RPMI8226 (cell line): Measurements from ENCODE around the gene TMEM178A.

ENCODE experiments used
- DNase-seq: peaks from one replicate; pipeline ENCODE4 v3.0.0-alpha.2; 2015

The TMEM178A gene

GRCh38 chr2:39682066-39682692, 16.5 kb downstream of the TMEM178A start:
- DNase-seq, result no peak

- no peak for DNase-seq
These were observed 17.4 kb downstream of the TMEM178A start for GRCh38 chr2:39683022-39683699.

- DNase-seq, result no peak
These were observed 18.7 kb downstream of the TMEM178A start for GRCh38 chr2:39684464-39684863.

GRCh38 chr2:39685126-39685525, 19.4 kb downstream of the TMEM178A start:
- DNase-seq, result no peak

- DNase-seq, result no peak
These were observed 20.7 kb downstream of the TMEM178A start for GRCh38 chr2:39686456-39686855.

- DNase-seq, result no peak
These were observed 22.5 kb downstream of the TMEM178A start for GRCh38 chr2:39688181-39688580.

- no peak for DNase-seq
These were observed 23.6 kb downstream of the TMEM178A start for GRCh38 chr2:39689272-39689841.

- no peak for DNase-seq
These were observed 24.2 kb downstream of the TMEM178A start for GRCh38 chr2:39689876-39690275.

- DNase-seq, result no peak
These were observed 27.5 kb downstream of the TMEM178A start for GRCh38 chr2:39693245-39693644.

GRCh38 chr2:39696101-39696553, 30.4 kb downstream of the TMEM178A start:
- no peak for DNase-seq

GRCh38 chr2:39696838-39697237, 31.1 kb downstream of the TMEM178A start:
- no peak for DNase-seq

GRCh38 chr2:39697454-39697853, 31.7 kb downstream of the TMEM178A start:
- no peak for DNase-seq

- no peak for DNase-seq
These were observed 35.4 kb downstream of the TMEM178A start for GRCh38 chr2:39701137-39701536.

- DNase-seq, result no peak
These were observed 37.6 kb downstream of the TMEM178A start for GRCh38 chr2:39703181-39703872.

- DNase-seq, result no peak
These were observed 38.8 kb downstream of the TMEM178A start for GRCh38 chr2:39704540-39704939.

- no peak for DNase-seq
These were observed 39.9 kb downstream of the TMEM178A start for GRCh38 chr2:39705638-39706037.

GRCh38 chr2:39706312-39706711, 40.6 kb downstream of the TMEM178A start:
- DNase-seq, result no peak

GRCh38 chr2:39706945-39707344, 41.2 kb downstream of the TMEM178A start:
- no peak for DNase-seq

GRCh38 chr2:39708003-39708402, 42.3 kb downstream of the TMEM178A start:
- DNase-seq, result no peak

- DNase-seq, result no peak
These were observed 45.1 kb downstream of the TMEM178A start for GRCh38 chr2:39710807-39711206.

GRCh38 chr2:39712953-39713352, 47.2 kb downstream of the TMEM178A start:
- DNase-seq, result no peak

- DNase-seq, result no peak
These were observed 49.4 kb downstream of the TMEM178A start for GRCh38 chr2:39715095-39715494.

- no peak for DNase-seq
These were observed 50.1 kb downstream of the TMEM178A start for GRCh38 chr2:39715822-39716221.

- DNase-seq, result no peak
These were observed 51.4 kb downstream of the TMEM178A start for GRCh38 chr2:39717067-39717466.
